HG02678 (cell line): ENCODE results near the gene KASH5.

ENCODE experiments used
- ATAC-seq: cut with Tn5 transposase; IDR thresholded peaks from one replicate; pipeline ENCODE4 v1.9.1; 2021; ENCODE audit warnings: mild to moderate bottlenecking, moderate library complexity; ENCODE audit not compliant: unreplicated experiment

The KASH5 gene, protein sequence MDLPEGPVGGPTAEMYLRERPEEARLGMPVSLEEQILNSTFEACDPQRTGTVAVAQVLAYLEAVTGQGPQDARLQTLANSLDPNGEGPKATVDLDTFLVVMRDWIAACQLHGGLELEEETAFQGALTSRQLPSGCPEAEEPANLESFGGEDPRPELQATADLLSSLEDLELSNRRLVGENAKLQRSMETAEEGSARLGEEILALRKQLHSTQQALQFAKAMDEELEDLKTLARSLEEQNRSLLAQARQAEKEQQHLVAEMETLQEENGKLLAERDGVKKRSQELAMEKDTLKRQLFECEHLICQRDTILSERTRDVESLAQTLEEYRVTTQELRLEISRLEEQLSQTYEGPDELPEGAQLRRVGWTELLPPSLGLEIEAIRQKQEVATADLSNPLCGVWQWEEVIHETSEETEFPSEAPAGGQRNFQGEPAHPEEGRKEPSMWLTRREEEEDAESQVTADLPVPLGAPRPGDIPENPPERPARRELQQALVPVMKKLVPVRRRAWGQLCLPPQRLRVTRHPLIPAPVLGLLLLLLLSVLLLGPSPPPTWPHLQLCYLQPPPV

DNA sequence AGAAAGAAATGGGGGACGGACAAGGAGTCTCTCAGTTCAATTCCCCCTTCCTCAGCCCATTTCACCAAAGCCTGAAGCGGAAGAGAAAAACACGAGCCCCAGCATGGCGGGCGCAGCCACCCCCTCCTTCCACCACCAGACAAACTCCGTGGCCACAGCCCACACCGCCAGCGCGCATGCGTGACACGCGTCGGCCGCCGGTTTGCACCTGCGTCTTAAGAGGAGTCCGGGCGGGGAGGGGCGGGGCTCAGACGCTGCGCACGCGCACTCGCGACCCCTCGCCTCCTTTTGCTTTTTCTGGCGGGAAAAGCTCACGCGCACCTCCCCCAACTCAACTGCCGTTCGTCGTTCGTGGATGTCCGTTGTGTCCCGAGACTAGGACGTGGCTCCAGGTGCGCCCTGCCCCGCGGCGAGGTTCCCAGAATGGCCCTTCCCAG, at the start of gene KASH5:
TSS of gene KASH5 (plus strand) at position 314 of the 437 bp plus-strand sequence. CDS start 2,635 bp downstream, outside the sequence.
- peak; percentile 56 for ATAC-seq

DNA sequence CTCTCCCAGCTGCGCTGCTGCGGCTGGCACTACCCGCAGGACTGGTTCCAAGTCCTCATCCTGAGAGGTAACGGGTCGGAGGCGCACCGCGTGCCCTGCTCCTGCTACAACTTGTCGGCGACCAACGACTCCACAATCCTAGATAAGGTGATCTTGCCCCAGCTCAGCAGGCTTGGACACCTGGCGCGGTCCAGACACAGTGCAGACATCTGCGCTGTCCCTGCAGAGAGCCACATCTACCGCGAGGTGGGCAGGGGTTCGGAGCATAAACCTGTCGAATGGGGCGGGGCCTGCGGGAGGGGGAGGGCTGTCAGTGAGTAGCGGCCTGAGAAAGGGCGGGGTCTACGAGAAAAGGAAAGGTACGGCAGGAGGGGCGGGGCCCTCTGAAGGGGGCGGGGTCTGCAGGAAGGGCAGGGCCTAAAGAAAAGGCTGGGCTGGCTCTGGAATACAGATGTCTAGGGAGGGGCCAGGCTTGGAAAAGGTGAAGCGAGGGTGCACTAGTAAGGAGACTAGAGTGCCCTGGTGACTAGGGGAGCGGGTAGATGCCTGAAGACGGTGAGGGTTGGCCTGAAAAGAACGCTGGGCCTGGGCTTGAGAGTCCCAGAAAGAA, 49.3 kb upstream of the KASH5 start:
- ATAC-seq: no peak

DNA sequence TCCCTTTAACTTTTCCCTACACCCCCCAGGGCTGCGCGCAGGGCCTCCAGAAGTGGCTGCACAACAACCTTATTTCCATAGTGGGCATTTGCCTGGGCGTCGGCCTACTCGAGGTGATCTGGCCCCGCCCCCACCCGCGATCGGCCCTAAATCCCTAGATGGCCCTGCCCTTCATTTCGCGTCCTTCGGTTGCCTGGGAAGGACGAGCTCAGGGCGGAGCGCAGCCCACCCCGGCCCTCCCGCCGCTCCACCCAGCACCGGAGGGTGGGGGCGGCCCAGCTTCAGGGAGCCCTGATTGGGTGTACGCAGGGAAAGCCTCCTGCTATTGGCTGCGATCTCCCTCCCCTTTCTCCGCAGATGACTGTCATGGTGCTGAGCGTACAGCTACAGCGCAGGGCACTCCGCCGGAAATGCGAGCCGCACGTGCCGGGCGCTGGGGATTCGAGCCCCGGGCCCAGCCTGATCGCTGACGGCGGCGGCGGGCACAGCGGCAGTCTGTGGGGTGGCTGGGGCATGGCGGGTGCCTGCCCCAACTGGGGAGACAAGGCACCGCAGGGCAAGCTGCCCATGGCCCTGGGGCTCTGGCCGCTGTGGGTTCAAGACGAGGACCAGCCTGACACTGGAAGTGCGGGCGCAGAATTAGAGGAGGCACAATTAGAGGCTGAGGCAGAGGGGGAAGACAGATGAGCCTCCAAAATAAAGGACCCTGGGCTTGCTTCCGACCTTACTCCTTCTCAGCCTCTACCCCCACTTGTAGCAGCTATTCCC, 48.6 kb upstream of the KASH5 start:
- ATAC-seq: no peak

DNA sequence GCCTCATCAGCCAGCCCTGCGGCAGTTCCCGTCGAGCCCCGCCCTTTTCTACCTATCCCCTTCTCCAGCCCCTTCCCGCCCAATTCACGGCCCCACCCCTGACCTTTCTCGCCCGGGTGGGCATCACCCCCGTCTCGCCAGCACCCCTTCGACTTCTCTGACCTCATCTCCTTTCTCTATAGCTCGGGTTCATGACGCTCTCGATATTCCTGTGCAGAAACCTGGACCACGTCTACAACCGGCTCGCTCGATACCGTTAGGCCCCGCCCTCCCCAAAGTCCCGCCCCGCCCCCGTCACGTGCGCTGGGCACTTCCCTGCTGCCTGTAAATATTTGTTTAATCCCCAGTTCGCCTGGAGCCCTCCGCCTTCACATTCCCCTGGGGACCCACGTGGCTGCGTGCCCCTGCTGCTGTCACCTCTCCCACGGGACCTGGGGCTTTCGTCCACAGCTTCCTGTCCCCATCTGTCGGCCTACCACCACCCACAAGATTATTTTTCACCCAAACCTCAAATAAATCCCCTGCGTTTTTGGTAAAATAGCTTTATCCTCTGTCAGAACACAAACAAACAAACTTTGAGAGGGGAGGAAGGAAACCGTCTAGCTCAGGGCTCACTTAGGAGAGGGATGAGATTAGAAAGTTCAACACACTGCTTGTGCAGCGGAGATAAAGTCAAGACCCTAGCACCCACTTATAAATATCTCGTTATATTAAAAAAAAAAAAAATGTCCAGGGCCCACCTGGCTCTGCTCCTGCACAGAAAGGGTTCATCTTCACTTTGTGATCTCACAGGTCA, 47.8 kb upstream of the KASH5 start:
- ATAC-seq: peak; percentile 75

DNA sequence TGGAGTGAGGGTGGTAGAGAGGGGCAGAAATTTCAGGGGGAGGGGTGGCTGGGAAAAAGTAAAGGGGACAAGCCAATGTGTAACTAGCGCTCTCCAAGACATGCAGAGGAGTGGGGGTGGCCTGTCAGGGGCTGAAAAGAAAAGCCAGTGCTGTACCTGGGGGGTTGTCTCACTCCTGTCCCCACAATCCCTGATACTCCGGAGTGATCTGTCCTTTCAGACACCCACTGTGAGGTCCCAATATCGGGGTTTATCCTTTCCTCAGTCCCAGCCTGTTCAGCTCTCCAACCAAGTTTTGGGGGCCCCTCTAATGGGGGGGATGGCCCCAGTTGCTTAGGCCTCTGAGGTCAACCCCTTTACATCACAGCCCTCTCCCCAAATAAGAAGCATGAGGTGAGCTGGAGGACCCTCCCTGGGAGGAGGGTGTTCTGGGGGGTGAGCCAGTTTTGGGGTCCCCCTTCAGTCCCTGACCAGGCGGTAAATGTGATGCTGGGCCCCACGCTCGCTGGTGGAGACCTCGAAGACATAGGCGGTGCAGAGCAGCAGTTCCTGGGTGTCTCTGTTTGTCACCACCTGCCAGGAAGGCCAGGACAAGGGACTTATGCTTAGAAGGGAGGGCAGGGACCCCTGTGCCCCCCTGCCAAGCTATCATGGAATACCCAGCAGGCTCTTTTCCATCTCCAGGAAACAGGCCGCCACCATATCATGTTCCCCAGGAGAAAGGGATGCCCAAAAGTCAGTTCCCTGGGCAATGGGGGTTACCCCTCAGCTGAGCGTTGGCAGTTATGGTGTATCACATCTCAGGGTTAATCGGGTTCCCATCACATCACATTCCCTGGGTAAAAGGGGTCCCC, 47.0 kb upstream of the KASH5 start:
- no peak for ATAC-seq

DNA sequence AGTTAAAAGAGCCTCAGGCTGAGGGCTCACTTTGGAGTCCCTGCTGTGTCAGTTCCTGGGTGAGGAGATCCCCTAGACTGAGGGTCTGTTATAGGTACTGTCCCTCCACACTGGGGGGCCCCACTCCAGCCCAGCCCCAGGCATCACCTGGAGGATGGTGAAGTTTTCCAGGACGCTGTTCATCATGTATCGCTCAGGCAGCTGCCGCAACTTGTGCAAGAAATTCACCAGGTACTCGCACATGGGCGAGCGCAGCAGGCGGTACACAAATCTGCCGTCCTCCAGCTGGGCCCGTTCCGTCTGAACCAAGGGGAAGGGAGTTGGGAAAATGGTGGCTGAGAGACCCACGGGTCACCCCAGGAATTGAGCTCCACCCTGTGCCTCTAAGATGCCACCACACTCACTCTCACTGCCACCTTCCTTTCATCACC, 45.7 kb upstream of the KASH5 start:
- no peak for ATAC-seq

DNA sequence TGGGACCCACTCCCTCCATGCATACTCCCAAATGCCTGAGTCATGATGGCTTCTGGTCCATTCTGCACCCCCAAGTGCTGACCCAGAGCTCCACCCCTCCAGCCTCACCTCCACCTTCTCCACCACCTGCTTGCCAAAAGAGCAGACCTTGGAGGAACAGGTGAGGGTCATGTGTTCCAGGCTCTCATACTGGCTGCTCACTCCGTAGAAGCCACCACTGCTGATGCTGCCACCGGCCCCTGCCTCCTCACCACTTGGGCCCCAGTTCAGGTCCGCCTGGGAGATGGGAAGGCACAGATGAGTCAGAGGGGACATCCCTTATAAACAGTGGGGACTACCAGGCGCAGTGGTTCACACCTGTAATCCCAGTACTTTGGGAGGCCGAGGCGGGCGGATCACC, 44.9 kb upstream of the KASH5 start:
- ATAC-seq: no peak

DNA sequence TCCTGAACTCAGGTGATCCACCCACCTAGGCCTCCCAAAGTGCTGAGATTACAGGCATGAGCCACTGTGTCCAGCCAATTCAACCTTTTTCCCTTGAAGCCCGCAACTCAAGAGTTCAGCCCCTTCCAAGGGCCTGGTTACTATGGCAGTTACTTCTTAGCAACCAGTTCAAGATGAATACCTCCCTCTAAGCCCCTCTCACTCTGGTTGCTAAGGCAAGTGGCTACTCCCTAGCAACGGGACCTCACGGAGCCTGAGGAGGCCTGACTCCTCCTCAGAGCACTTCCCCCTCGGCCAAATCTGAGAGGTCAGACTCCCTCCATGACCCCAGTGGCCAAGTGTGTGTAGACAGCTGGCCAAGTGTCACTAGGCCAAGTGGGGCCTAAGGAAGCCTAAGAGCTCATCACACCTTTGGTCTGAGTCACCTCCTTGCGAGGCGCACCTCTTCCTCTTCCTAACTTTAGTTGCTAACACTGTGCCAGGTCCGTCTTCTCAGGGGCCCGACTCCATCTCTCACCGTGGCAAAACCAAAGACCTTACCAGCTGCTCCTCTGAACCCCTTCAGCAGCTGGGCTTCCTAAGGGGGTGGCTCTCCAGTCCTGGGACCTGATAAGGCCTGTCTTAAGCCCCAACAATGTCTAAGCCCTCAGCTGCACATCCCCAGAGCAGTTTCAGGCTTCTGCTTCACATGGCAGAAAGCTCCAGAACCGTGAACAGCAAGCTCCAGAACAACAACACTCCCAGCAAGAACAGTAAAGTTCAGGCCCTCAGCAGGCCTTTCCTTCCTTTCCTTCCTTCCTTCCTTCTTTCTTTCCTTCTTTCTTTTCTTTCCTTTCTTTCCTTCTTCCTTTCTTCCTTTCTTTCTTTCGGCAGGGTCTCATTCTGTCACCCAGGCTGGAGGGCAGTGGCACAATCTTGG, 43.3 kb upstream of the KASH5 start:
- ATAC-seq: no peak

DNA sequence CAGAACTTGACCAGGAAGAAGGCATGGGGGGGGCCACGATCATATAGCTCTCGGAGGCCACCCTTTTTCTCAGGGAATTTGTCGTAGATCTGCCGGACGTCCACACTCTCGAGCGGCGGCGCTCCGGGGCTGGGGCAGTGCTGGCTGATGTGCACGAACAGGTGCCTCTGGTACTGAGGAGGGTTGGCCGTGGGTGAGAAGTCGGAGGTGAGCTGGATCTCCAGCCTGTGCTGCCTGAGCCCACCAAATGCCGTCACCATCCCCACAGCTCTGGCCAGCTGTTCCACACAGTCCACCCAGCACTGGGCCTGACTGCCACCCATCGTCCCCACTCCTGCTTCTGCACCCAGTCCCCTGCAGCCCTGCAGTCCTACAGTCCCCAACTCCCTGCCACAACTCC, 40.9 kb upstream of the KASH5 start:
- ATAC-seq: no peak

DNA sequence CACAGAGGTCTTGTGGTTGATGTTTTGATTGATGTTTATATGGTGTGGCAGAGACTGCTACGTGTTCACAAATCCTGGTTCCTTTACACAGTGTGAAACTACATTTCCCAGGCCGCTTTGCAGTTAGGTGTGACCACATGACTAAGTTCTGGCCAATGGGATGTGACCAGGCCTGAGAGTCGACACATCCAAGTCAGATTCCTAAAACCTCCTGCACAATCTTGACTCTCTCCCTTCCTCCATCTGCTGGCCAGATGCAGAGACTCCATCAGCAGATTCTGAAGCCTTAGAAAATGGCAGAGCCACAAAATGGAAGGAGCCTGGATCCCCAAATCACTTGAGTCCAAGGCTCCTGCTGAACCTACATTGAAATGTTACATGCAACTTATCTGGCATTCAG, 40.2 kb upstream of the KASH5 start:
- no peak for ATAC-seq

DNA sequence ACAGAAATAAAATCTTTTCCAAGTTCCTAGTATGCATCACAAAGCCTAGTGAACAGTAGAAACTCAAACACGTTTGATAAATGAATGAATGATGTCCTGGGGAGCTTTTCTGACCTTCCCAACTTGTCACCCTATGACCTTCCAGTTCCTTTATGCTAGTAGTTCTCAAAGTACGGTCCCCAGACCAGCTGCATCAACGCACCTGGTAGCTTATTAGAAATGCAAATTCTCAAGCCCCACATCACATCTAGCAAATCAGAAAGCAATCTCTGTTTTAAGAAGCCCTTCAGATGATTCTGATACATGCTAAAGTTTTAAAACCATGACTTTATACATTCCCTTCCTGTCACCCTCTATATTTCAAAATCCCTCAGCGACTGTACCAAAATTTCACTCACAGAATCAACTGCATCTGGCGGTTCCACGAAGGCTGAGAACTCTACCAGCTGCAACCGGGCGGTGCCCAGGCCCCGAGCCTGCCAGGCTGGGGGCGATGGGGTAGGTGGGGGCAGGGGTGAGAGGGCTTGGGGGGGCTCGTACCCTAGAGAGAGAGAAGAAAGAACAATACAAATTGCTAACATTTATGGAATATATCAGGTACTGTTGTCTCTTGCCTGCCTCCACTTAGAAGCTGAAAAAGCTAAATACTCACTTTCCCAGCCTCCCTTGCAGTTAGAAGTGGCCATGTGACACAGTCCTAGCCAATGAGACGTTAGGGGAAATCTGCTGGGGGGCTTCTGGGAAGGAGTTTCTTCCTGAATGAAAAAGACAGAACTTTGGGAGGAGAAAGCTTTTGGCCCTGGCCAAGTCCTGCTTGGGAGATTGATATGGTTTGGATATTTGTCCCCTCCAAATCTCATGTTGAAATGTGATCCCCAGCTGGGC, 39.5 kb upstream of the KASH5 start:
- ATAC-seq: no peak

DNA sequence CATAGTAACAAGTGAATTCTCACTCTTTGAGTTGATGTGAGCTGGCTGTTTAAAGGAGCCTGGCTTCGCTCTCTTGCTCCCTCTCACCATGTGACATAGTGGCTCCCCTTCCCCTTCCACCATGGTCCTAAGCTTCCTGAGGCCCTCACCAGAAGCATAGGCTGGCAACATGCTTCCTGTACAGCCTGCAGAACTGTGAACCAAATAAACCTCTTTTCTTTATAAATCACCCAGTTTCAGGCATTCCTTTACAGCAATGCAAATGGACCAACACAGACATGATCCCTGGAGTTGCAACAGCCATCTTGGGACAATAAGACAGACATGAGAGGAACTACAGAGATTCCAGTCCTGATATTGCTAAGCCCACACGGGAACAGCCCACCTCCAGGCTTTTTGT, 38.5 kb upstream of the KASH5 start:
- ATAC-seq: no peak

DNA sequence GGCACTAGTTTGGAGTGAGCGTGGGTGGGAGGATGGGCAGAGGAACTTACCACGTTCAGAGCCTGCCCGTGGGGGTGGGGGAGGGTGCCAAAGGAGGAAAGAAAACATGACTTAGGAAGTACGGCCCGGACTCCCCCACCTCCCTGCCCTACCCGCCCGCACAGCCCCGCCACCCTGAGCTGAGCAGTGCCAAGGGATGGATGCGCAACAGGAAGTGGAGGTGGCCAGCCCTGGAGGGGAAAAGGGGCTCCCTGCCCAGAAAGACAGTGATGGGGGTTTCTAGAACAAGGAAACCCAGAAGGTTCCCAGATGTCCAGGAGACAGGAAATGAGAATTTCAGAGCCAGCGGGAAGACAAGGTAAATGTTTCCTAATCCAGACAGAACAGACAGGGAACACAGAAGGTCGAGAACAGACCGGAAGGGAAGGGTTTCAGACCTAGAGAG, 32.1 kb upstream of the KASH5 start:
- ATAC-seq: no peak

DNA sequence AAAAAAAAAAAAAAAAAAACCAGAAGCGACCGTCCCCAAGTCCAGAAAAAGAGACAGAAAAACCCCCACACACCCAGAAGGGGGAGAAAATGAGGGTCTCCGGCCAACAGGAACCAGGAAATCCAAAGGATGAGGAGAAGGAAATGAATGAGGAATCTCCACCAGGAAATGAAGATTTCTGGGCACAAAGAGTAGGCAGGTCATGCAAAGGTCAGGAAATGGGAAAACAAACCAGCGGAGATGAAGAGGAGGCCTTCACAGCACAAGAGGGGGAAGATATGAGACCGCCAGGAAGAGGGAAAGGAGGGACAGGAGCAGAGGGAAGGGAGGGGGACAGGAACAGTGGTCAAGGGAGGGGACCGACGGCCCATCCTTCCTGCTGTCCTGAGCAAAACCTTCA, 31.7 kb upstream of the KASH5 start:
- no peak for ATAC-seq

DNA sequence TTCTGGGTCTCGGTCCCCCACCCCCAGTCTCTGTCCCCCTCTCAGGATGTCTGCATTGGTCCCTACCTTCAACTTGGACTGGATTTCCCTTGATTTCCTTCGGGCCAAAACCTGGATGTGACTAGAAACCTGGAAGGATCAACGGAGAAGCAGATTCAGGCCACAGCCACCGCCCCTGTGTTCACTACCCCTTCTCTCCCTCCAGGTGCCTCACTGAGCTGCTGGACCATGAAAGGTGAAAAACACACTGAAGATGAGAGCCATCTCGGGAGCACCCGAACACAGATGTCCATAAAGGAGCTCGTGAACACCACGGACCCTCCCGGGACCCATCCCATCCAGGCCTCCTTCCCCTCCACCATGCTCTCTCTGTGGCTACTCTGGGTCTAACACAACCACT, 30.9 kb upstream of the KASH5 start:
- ATAC-seq: no peak

DNA sequence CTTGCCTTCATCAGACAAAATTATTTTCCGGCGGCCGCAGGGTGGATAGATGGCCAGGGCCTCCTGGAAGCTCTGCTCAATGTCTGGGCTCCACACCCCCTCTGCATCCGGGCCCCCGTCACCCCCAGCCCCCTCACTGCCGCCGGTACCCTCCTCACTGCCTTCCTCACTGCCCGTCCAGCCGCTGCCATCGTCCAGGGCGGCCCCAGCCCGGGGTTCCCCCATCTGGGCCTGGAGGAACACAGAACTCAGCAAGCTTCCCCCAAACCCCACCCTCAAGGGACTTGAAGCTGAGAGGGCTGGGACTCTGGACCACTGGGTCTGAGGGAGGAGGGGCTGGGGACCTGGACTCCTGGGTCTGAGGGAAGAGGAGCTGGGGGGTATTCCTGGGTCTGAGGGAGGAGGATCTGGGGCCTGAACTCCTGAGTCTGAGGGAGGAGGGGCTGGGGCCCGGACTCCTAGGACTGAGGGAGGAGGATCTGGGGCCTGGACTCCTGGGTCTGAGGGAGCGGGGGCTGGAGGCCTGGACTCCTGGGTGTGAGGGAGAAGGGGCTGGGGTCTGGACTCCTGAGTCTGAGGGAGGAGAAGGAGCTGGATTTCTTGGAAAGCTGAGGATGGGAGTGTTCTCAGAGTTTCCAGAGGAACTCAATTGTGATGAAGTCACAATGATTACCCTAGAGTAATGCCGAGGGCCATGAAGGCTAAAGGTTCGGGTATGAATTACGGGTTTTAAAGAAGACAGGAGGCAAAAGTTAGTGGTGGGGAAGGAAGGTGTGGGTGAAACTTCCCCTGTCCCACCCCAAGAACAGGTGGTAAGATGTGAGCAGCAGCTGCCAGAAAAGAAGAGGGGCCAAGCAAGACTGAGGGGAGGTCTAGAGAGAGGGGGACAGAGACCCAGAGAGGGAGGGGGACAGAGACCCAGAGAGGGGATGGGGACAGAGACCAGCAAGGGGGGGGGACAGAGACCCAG, 27.9 kb upstream of the KASH5 start:
- no peak for ATAC-seq
